Measurements from ENCODE around the gene ATL2. TPM values are rescaled to one million over a fixed set of nuclear protein-coding genes. Genes with fewer than 3 reads are reported as not detected.

ATL2 gene
- total and polyA plus RNA-seq, 2 of the 8 experiments (the other 6 are each of a cell fraction or from before 2014, with no cell fraction given) = 38.8 to 84.6 TPM

DNA sequence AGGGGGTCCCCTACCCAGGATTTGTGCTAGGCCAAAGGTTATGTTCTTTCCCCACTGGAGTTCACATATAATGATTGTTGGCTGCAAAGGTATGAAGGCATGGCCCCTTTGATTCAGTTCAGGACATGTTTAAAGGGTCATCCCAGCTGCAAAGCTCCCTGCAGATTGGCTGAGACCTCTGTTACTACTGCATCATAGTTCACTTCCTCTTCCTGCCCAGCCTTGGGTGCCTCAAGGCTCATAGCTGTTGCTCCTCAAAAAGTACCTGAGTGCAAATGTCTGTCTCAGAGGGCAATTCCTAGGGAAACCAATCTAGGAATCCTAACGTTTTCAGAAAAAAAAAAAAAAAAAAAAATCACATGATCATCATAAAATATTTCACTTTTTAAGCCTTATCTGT lies 125.1 kb downstream of the ATL2 start:
- Histone ChIP-seq H3K9ac (replicated peaks in 1 of 4; ENCODE audit: extremely low read depth in 1 of 4, low read depth in 3 of 4, low read length in 3 of 4) (no peak overlapping the region), H2BK20ac (ENCODE audit: low read length) (no peak overlapping the region), H3K79me2 (ENCODE audit: control insufficient read depth in 1 of 2, insufficient read depth in 2 of 2, low read length in 2 of 2) (no peaks in the 10 kb centered on the region), H3K27ac (ENCODE audit: low read depth, low read length) (no peak overlapping the region), H2BK5ac (ENCODE audit: low read depth, low read length) (no peak overlapping the region), H4K91ac (replicated peaks; ENCODE audit: insufficient read length, low read length) (no peak overlapping the region), H4K8ac (ENCODE audit: extremely low read depth, insufficient read depth, low read length) (no peak overlapping the region), H3K23ac (ENCODE audit: insufficient read length) (no peak overlapping the region), H3K4ac (replicated peaks; ENCODE audit: insufficient read length, low read depth, low read length) (no peak overlapping the region), H2AK5ac (ENCODE audit: low read depth, low read length) (no peak overlapping the region), H3K23me2 (ENCODE audit: low read depth, low read length) (no peaks in the 10 kb centered on the region), H3K18ac (ENCODE audit: extremely low read depth, low read length) (no peak overlapping the region), H3K4me3 (ENCODE audit: extremely low read depth in 1 of 4, insufficient read depth in 2 of 4, low read depth in 3 of 4, low read length in 4 of 4) (no peak overlapping the region), H3K27me3 (replicated peaks in 1 of 4; ENCODE audit: control insufficient read depth in 3 of 4, extremely low read depth in 1 of 4, insufficient read depth in 3 of 4, low read length in 3 of 4) (no peaks in the 10 kb centered on the region), H4K5ac (ENCODE audit: insufficient read length, low read depth, low read length) (no peak overlapping the region), H3K4me2 (ENCODE audit: insufficient read depth in 1 of 2, low read depth in 2 of 2, low read length in 2 of 2) (no peak overlapping the region), H4K20me1 (replicated peaks in 1 of 2; ENCODE audit: control insufficient read depth in 1 of 2, insufficient read depth in 2 of 2, low read length in 2 of 2) (no peaks in the 10 kb centered on the region), H3K14ac (ENCODE audit: insufficient read length) (no peak overlapping the region), H2BK15ac (ENCODE audit: low read length) (no peak overlapping the region), H3K79me1 (ENCODE audit: low read depth, low read length) (no peaks in the 10 kb centered on the region), H2AFZ (ENCODE audit: low read length) (no peak overlapping the region), H3K9me3 (ENCODE audit: insufficient read depth in 2 of 2, low read depth in 1 of 2, low read length in 1 of 2) (no peaks in the 10 kb centered on the region), H3K36me3 (ENCODE audit: control insufficient read depth in 2 of 4, insufficient read depth in 4 of 4, low read length in 3 of 4) (no peaks in the 10 kb centered on the region), H2BK120ac (replicated peaks; ENCODE audit: low read depth, low read length) (no peak overlapping the region), H3K56ac (replicated peaks; ENCODE audit: insufficient read length, low read depth, low read length) (no peak overlapping the region), H3K4me1 (replicated peaks in 1 of 4; ENCODE audit: control insufficient read depth in 3 of 4, insufficient read depth in 4 of 4, low read length in 3 of 4) (no peaks in the 10 kb centered on the region), H2BK12ac (ENCODE audit: low read depth, low read length) (no peak overlapping the region)
- 67% methylated on average over 1 of the region's 1 CpG; no CpG with 5 or more reads in 1 of the 2 experiments for WGBS, 2 experiments (ENCODE audit: extremely low coverage in 1 of 2, insufficient coverage in 1 of 2, insufficient read length in 1 of 2, insufficient replicate concordance in 2 of 2, low coverage in 1 of 2, low lambda C conversion rate in 2 of 2, missing lambda C conversion rate in 1 of 2)
- ChIA-PET POLR2A (ENCODE audit: partially characterized antibody) (no interaction called here), CTCF (ENCODE audit: partially characterized antibody) (interaction anchor here (0.9 kb wide), 1 partner anchor 8 kb away, joined by 3 read pairs; no protein-coding TSS in a partner anchor)
- DNase-seq (ENCODE audit: low read depth in 1 of 2, low spot score in 2 of 2) (no peak), FAIRE-seq (no peak)
- no peak for TF ChIP-seq KDM4A (IDR thresholded peaks at IDR 0.05; ENCODE audit: low read depth, low read length, severe bottlenecking)
- TF ChIP-seq, protein P1, sequence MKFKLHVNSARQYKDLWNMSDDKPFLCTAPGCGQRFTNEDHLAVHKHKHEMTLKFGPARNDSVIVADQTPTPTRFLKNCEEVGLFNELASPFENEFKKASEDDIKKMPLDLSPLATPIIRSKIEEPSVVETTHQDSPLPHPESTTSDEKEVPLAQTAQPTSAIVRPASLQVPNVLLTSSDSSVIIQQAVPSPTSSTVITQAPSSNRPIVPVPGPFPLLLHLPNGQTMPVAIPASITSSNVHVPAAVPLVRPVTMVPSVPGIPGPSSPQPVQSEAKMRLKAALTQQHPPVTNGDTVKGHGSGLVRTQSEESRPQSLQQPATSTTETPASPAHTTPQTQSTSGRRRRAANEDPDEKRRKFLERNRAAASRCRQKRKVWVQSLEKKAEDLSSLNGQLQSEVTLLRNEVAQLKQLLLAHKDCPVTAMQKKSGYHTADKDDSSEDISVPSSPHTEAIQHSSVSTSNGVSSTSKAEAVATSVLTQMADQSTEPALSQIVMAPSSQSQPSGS (IDR thresholded peaks at IDR 0.05; ENCODE audit: low read length) = no peak
- TF ChIP-seq CBX5 (IDR thresholded peaks at IDR 0.05; ENCODE audit: low read depth, low read length) = no peak
- no peak for TF ChIP-seq EGR1 (IDR thresholded peaks at IDR 0.05; ENCODE audit: borderline replicate concordance, low read depth, low read length)
- no peak for TF ChIP-seq CHD1 (IDR thresholded peaks at IDR 0.05; ENCODE audit: low read depth, low read length)
- no peak for TF ChIP-seq TEAD4 (IDR thresholded peaks at IDR 0.05; ENCODE audit: low read depth, low read length)
- no peak for TF ChIP-seq SP4 (IDR thresholded peaks at IDR 0.05; ENCODE audit: low read length)
- no peak for TF ChIP-seq YY1 (IDR thresholded peaks at IDR 0.05; ENCODE audit: low read depth, low read length)
- no peak for TF ChIP-seq SIX5 (IDR thresholded peaks at IDR 0.05; ENCODE audit: low read depth, low read length)
- TF ChIP-seq GABPA (IDR thresholded peaks at IDR 0.05; ENCODE audit: borderline replicate concordance, insufficient read depth, low read length) = no peak
- TF ChIP-seq, protein P2, sequence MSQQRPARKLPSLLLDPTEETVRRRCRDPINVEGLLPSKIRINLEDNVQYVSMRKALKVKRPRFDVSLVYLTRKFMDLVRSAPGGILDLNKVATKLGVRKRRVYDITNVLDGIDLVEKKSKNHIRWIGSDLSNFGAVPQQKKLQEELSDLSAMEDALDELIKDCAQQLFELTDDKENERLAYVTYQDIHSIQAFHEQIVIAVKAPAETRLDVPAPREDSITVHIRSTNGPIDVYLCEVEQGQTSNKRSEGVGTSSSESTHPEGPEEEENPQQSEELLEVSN (IDR thresholded peaks at IDR 0.05) = no peak
- TF ChIP-seq SUZ12 (IDR thresholded peaks at IDR 0.05; ENCODE audit: low read length) = no peak
- no peak for TF ChIP-seq RXRA (IDR thresholded peaks at IDR 0.05; ENCODE audit: insufficient read depth, low read depth, low read length)

Measured in H1 (cell line).